GM19463 (cell line): Measurements from ENCODE around the gene CALML5.

ENCODE experiments used
- ATAC-seq: cut with Tn5 transposase; IDR thresholded peaks from one replicate; pipeline ENCODE4 v1.9.1; 2021; ENCODE audit warnings: mild to moderate bottlenecking, moderate library complexity; ENCODE audit not compliant: unreplicated experiment

The CALML5 gene

GRCh38 chr10:5533098-5533731 lies 33.8 kb upstream of the CALML5 start:
- ATAC-seq = no peak

GRCh38 chr10:5532618-5533097 lies 33.3 kb upstream of the CALML5 start:
- no peak for ATAC-seq

- no peak for ATAC-seq
These were observed 32.9 kb upstream of the CALML5 start for GRCh38 chr10:5532307-5532605.

- ATAC-seq = no peak
These were observed 32.4 kb upstream of the CALML5 start for GRCh38 chr10:5531558-5532306.

GRCh38 chr10:5530846-5531557 lies 31.6 kb upstream of the CALML5 start:
- no peak for ATAC-seq

GRCh38 chr10:5530412-5530806 lies 31.0 kb upstream of the CALML5 start:
- ATAC-seq = no peak

GRCh38 chr10:5529702-5530411 lies 30.5 kb upstream of the CALML5 start:
- no peak for ATAC-seq

GRCh38 chr10:5528989-5529701 lies 29.8 kb upstream of the CALML5 start:
- no peak for ATAC-seq

GRCh38 chr10:5527332-5528200 lies 28.2 kb upstream of the CALML5 start:
- no peak for ATAC-seq

GRCh38 chr10:5526691-5527331 lies 27.4 kb upstream of the CALML5 start:
- ATAC-seq = no peak

- no peak for ATAC-seq
These were observed 26.4 kb upstream of the CALML5 start for GRCh38 chr10:5525561-5526341.

GRCh38 chr10:5524641-5525560 lies 25.5 kb upstream of the CALML5 start, which contains the start of gene CALML3:
Gene CALML3 (plus strand): TSS chr10:5524961. CDS start chr10:5525086, 125 bp downstream.
- ATAC-seq = no peak

GRCh38 chr10:5523796-5524574 lies 24.6 kb upstream of the CALML5 start:
- no peak for ATAC-seq

- no peak for ATAC-seq
These were observed 23.7 kb upstream of the CALML5 start for GRCh38 chr10:5522913-5523560.

- no peak for ATAC-seq
These were observed 19.7 kb upstream of the CALML5 start for GRCh38 chr10:5519054-5519453.

- no peak for ATAC-seq
These were observed 18.8 kb upstream of the CALML5 start for GRCh38 chr10:5518143-5518542.
